Nephron progenitor cell (in vitro differentiated cells): ENCODE measurements around the gene QSOX2.

ENCODE experiments used
- DNase-seq: peaks from one replicate; pipeline ENCODE4 v3.0.0; 2021
- H3K27ac Mint-ChIP-seq: 2 replicates; pipeline ENCODE4 v1.8.0; 2021; ENCODE audit warnings: mild to moderate bottlenecking, moderate library complexity, mixed read lengths
- H3K27me3 Mint-ChIP-seq: 2 replicates; pipeline ENCODE4 v1.8.0; 2021; ENCODE audit warnings: mild to moderate bottlenecking, low read depth, mixed read lengths; ENCODE audit not compliant: poor library complexity
- H3K36me3 Mint-ChIP-seq: 2 replicates; pipeline ENCODE4 v1.8.0; 2021; ENCODE audit warnings: low read depth, mixed read lengths
- H3K4me1 Mint-ChIP-seq: 2 replicates; pipeline ENCODE4 v1.8.0; 2021; ENCODE audit warnings: mixed read lengths
- H3K4me3 Mint-ChIP-seq: 2 replicates; pipeline ENCODE4 v1.8.0; 2021; ENCODE audit warnings: mild to moderate bottlenecking, moderate library complexity, mixed read lengths
- H3K9me3 Mint-ChIP-seq: 2 replicates; pipeline ENCODE4 v1.8.0; 2021; ENCODE audit warnings: mild to moderate bottlenecking, moderate library complexity, mixed read lengths
- TF ChIP-seq, protein P1 (sequence below): fragments of 200-600 bp; sonication (generic); IDR thresholded peaks from 2 replicates; pipeline ENCODE4 v1.5.0; 2021; ENCODE audit warnings: antibody characterized with exemption

QSOX2 gene

GRCh38 chr9:136255166-136255538 is 9.5 kb upstream of the QSOX2 start:
- Mint-ChIP-seq H3K36me3 (no peaks in the 10 kb centered on the region), H3K4me1 (peaks cover 45% of the 10 kb centered on the region), H3K4me3 (no peak overlapping the region), H3K27me3 (peaks cover 9% of the 10 kb centered on the region), H3K9me3 (no peaks in the 10 kb centered on the region), H3K27ac (no peak overlapping the region)
- no peak for DNase-seq
- TF ChIP-seq, protein P1, sequence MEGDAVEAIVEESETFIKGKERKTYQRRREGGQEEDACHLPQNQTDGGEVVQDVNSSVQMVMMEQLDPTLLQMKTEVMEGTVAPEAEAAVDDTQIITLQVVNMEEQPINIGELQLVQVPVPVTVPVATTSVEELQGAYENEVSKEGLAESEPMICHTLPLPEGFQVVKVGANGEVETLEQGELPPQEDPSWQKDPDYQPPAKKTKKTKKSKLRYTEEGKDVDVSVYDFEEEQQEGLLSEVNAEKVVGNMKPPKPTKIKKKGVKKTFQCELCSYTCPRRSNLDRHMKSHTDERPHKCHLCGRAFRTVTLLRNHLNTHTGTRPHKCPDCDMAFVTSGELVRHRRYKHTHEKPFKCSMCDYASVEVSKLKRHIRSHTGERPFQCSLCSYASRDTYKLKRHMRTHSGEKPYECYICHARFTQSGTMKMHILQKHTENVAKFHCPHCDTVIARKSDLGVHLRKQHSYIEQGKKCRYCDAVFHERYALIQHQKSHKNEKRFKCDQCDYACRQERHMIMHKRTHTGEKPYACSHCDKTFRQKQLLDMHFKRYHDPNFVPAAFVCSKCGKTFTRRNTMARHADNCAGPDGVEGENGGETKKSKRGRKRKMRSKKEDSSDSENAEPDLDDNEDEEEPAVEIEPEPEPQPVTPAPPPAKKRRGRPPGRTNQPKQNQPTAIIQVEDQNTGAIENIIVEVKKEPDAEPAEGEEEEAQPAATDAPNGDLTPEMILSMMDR: no peak

GRCh38 chr9:136254381-136255165 is 9.0 kb upstream of the QSOX2 start:
- TF ChIP-seq, protein P1: no peak
- Mint-ChIP-seq H3K4me1 (peaks cover 51% of the 10 kb centered on the region), H3K9me3 (no peaks in the 10 kb centered on the region), H3K4me3 (no peak overlapping the region), H3K27me3 (peaks cover 14% of the 10 kb centered on the region), H3K27ac (no peak overlapping the region), H3K36me3 (no peaks in the 10 kb centered on the region)
- no peak for DNase-seq

GRCh38 chr9:136253246-136254130 is 7.9 kb upstream of the QSOX2 start:
- Mint-ChIP-seq H3K27me3 (peaks cover 15% of the 10 kb centered on the region), H3K9me3 (no peaks in the 10 kb centered on the region), H3K27ac (no peak overlapping the region), H3K4me3 (no peak overlapping the region), H3K36me3 (no peaks in the 10 kb centered on the region), H3K4me1 (peaks cover 48% of the 10 kb centered on the region)
- TF ChIP-seq, protein P1: no peak
- no peak for DNase-seq

- no peak overlapping the region for H3K4me3 Mint-ChIP-seq
- TF ChIP-seq, protein P1: no peak
- peaks cover 48% of the 10 kb centered on the region for H3K4me1 Mint-ChIP-seq
- H3K27ac Mint-ChIP-seq: no peak overlapping the region
- no peak for DNase-seq
- no peaks in the 10 kb centered on the region for H3K9me3 Mint-ChIP-seq
- no peaks in the 10 kb centered on the region for H3K36me3 Mint-ChIP-seq
- H3K27me3 Mint-ChIP-seq: peaks cover 15% of the 10 kb centered on the region
Measured at GRCh38 chr9:136252846-136253245, 7.2 kb upstream of the QSOX2 start.

DNA sequence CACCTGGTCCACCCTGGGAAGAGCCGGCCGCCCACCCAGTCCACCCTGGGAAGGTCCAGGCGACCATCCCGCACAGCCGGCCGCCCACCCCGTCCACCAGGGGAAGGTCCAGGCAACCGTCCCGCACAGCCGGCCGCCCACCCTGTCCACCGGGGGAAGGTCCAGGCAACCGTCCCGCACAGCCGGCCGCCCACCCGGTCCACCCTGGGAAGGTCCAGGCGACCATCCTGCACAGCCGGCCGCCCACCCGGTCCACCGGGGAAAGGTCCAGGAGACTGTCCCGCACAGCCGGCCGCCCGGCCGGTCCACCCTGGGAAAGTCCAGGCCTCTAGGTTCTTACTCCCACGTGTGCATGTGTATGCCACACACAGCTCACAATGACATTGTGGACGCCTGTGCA is 6.7 kb upstream of the QSOX2 start:
- Mint-ChIP-seq H3K4me3 (no peak overlapping the region), H3K4me1 (peaks cover 52% of the 10 kb centered on the region), H3K36me3 (no peaks in the 10 kb centered on the region), H3K27ac (no peak overlapping the region), H3K9me3 (no peaks in the 10 kb centered on the region), H3K27me3 (peaks cover 15% of the 10 kb centered on the region)
- TF ChIP-seq, protein P1: no peak
- no peak for DNase-seq
